Duodenal mucosa (tissue), 2 donors: ENCODE measurements around the gene CRYBA1.
"Not testable (repeated sequence)": the region's sequence is repeated elsewhere in the genome, so short reads cannot be mapped to it uniquely, and the experiment has no call there.

Experiments used
- H3K27ac ChIP-seq: one replicate; pipeline ENCODE4 v1.7.0; 2013; ENCODE audit warnings: low read depth, low read length
- H3K27me3 ChIP-seq, 2 donors: one replicate each; pipeline ENCODE4 v1.7.0; 2013; ENCODE audit warnings: low read length in 2 of 2, control low read depth in 1 of 2; ENCODE audit not compliant: insufficient read depth in 2 of 2, control insufficient read depth in 1 of 2
- H3K36me3 ChIP-seq, 2 donors: one replicate each; pipeline ENCODE4 v1.7.0; 2013; ENCODE audit warnings: low read length in 2 of 2, control low read depth in 1 of 2; ENCODE audit not compliant: insufficient read depth in 2 of 2, control insufficient read depth in 1 of 2
- H3K4me1 ChIP-seq, 2 donors: one replicate each; pipeline ENCODE4 v1.7.0; 2013; ENCODE audit warnings: low read length in 2 of 2, control low read depth in 1 of 2; ENCODE audit not compliant: insufficient read depth in 2 of 2, control insufficient read depth in 1 of 2
- H3K4me3 ChIP-seq, 2 donors: one replicate each; pipeline ENCODE4 v1.7.0; 2013; ENCODE audit warnings: low read length in 2 of 2, low read depth in 1 of 2
- H3K9ac ChIP-seq, 2 donors: one replicate each; pipeline ENCODE4 v1.7.0; 2013; ENCODE audit warnings: low read length in 2 of 2, low read depth in 1 of 2
- H3K9me3 ChIP-seq, 2 donors: one replicate each; pipeline ENCODE4 v1.7.0; 2013; ENCODE audit warnings: low read length in 2 of 2, control low read depth in 1 of 2; ENCODE audit not compliant: control insufficient read depth in 1 of 2

The CRYBA1 gene

GRCh38 chr17:29214215-29215146 lies 32.2 kb upstream of the CRYBA1 start:
- Histone ChIP-seq H3K27ac (no peak overlapping the region), H3K9me3 (no peaks in the 10 kb centered on the region), H3K4me3 (no peak overlapping the region), H3K4me1 (peaks cover 0 to 4% of the 10 kb centered on the region in 2 donors), H3K9ac (no peak overlapping the region), H3K36me3 (no peaks in the 10 kb centered on the region), H3K27me3 (no peaks in the 10 kb centered on the region)

- no peak overlapping the region for H3K9ac ChIP-seq
- no peaks in the 10 kb centered on the region for H3K27me3 ChIP-seq
- H3K27ac ChIP-seq, result no peak overlapping the region
- H3K36me3 ChIP-seq, result no peaks in the 10 kb centered on the region
- H3K9me3 ChIP-seq, result no peaks in the 10 kb centered on the region
- no peak overlapping the region for H3K4me3 ChIP-seq
- peaks cover 0 to 5% of the 10 kb centered on the region in 2 donors for H3K4me1 ChIP-seq
These were observed 31.5 kb upstream of the CRYBA1 start for GRCh38 chr17:29215174-29215573.

- H3K27me3 ChIP-seq, result no peaks in the 10 kb centered on the region
- H3K4me3 ChIP-seq, result no peak overlapping the region
- no peak overlapping the region for H3K27ac ChIP-seq
- H3K9ac ChIP-seq, result no peak overlapping the region
- no peaks in the 10 kb centered on the region for H3K9me3 ChIP-seq
- no peaks in the 10 kb centered on the region for H3K36me3 ChIP-seq
- peaks cover 0 to 5% of the 10 kb centered on the region in 2 donors for H3K4me1 ChIP-seq
These were observed 30.9 kb upstream of the CRYBA1 start for GRCh38 chr17:29215717-29216116.

GRCh38 chr17:29216181-29216580 lies 30.5 kb upstream of the CRYBA1 start:
- Histone ChIP-seq H3K4me3 (no peak overlapping the region), H3K9ac (no peak overlapping the region), H3K27ac (no peak overlapping the region), H3K27me3 (no peaks in the 10 kb centered on the region), H3K36me3 (no peaks in the 10 kb centered on the region), H3K9me3 (no peaks in the 10 kb centered on the region), H3K4me1 (peaks cover 0 to 5% of the 10 kb centered on the region in 2 donors)

GRCh38 chr17:29216856-29217255 lies 29.8 kb upstream of the CRYBA1 start:
- Histone ChIP-seq H3K27me3 (no peaks in the 10 kb centered on the region), H3K9ac (no peak overlapping the region), H3K4me3 (no peak overlapping the region)

GRCh38 chr17:29219378-29220047 lies 27.1 kb upstream of the CRYBA1 start:
- no peaks in the 10 kb centered on the region for H3K9me3 ChIP-seq
- no peaks in the 10 kb centered on the region for H3K36me3 ChIP-seq
- no peak overlapping the region for H3K4me3 ChIP-seq
- H3K27ac ChIP-seq, result no peak overlapping the region
- H3K9ac ChIP-seq, result no peak overlapping the region
- H3K4me1 ChIP-seq, result peaks cover 0 to 5% of the 10 kb centered on the region in 2 donors
- H3K27me3 ChIP-seq, result no peaks in the 10 kb centered on the region

More at GRCh38 chr17:29216856-29217255, 29.8 kb upstream of the CRYBA1 start:
- peaks cover 0 to 5% of the 10 kb centered on the region in 2 donors for H3K4me1 ChIP-seq
- no peak overlapping the region for H3K27ac ChIP-seq
- no peaks in the 10 kb centered on the region for H3K36me3 ChIP-seq
- no peaks in the 10 kb centered on the region for H3K9me3 ChIP-seq

- H3K36me3 ChIP-seq, H3K9ac ChIP-seq, H3K9me3 ChIP-seq, H3K4me1 ChIP-seq, H3K4me3 ChIP-seq, H3K27ac ChIP-seq, H3K27me3 ChIP-seq: not testable (repeated sequence)
These were observed 25.3 kb upstream of the CRYBA1 start for GRCh38 chr17:29221338-29221737.

- Histone ChIP-seq H3K9ac (no peak overlapping the region), H3K9me3 (no peaks in the 10 kb centered on the region), H3K4me1 (no peaks in the 10 kb centered on the region), H3K36me3 (no peaks in the 10 kb centered on the region), H3K4me3 (no peak overlapping the region), H3K27me3 (no peaks in the 10 kb centered on the region), H3K27ac (no peak overlapping the region)
These were observed 21.3 kb upstream of the CRYBA1 start for GRCh38 chr17:29225396-29225795.

GRCh38 chr17:29233301-29233700 lies 13.4 kb upstream of the CRYBA1 start:
- H3K9me3 ChIP-seq, result no peaks in the 10 kb centered on the region
- no peak overlapping the region for H3K27ac ChIP-seq
- H3K4me1 ChIP-seq, result no peaks in the 10 kb centered on the region
- H3K4me3 ChIP-seq, result no peak overlapping the region
- no peaks in the 10 kb centered on the region for H3K27me3 ChIP-seq
- no peaks in the 10 kb centered on the region for H3K36me3 ChIP-seq
- H3K9ac ChIP-seq, result no peak overlapping the region

- H3K9me3 ChIP-seq, H3K36me3 ChIP-seq, H3K27ac ChIP-seq, H3K27me3 ChIP-seq, H3K9ac ChIP-seq, H3K4me3 ChIP-seq, H3K4me1 ChIP-seq: not testable (repeated sequence)
These were observed 11.7 kb upstream of the CRYBA1 start for GRCh38 chr17:29234972-29235371.
